Measurements from ENCODE around the gene SLITRK3.

- no peak for TF ChIP-seq CTCF (IDR thresholded peaks at IDR 0.05)
- no peak for TF ChIP-seq ZFX (IDR thresholded peaks at IDR 0.05; ENCODE audit: borderline replicate concordance)
These were observed 4.7 kb downstream of the SLITRK3 start for GRCh38 chr3:165191491-165191890.

All from 22Rv1 (cell line).